H1 (cell line): Measurements from ENCODE around the gene MLNR. TPM values are rescaled to one million over a fixed set of nuclear protein-coding genes. Genes with fewer than 3 reads are reported as not detected.

Experiments
- CTCF ChIA-PET: fragments of 300-600 bp; sonication (Branson Sonifier 250); formaldehyde crosslinking; loops from one replicate; lab custom pipeline; 2021; ENCODE audit not compliant: partially characterized antibody; lab: Charles Lee
- POLR2A ChIA-PET: fragments of 300-600 bp; sonication (Branson Sonifier 250); formaldehyde crosslinking; loops from one replicate; lab custom pipeline; 2021; ENCODE audit warnings: inconsistent platforms; ENCODE audit not compliant: partially characterized antibody; lab: Charles Lee
- DNase-seq, 2 experiments: peaks; one replicate each; pipeline versions ENCODE4 v3.0.0 to v3.0.0-alpha.2; 2010 to 2022; ENCODE audit warnings: low spot score in 2 of 2, low read depth in 1 of 2, mixed read lengths in 1 of 2
- FAIRE-seq: peaks from 2 replicates; lab custom pipeline; 2011; peaks lifted over from hg19 to GRCh38; lab: Jason Lieb, UNC
- H2AFZ ChIP-seq: 2 replicates; pipeline ENCODE4 v1.8.1; 2012; ENCODE audit warnings: low read length, inconsistent platforms
- H2AK5ac ChIP-seq: 2 replicates; pipeline ENCODE4 v1.6.1; 2013; ENCODE audit warnings: low read depth, low read length
- H2BK120ac ChIP-seq: replicated peaks from 2 replicates; pipeline ENCODE3; 2013; ENCODE audit warnings: low read depth, low read length, inconsistent platforms
- H2BK12ac ChIP-seq: 2 replicates; pipeline ENCODE4 v1.6.1; 2013; ENCODE audit warnings: low read depth, low read length
- H2BK15ac ChIP-seq: 2 replicates; pipeline ENCODE4 v1.6.1; 2013; ENCODE audit warnings: low read length
- H2BK20ac ChIP-seq: 2 replicates; pipeline ENCODE4 v1.6.1; 2013; ENCODE audit warnings: low read length
- H2BK5ac ChIP-seq: 2 replicates; pipeline ENCODE4 v1.6.1; 2013; ENCODE audit warnings: low read depth, low read length
- H3K14ac ChIP-seq: 2 replicates; pipeline ENCODE4 v1.6.1; 2013; ENCODE audit warnings: inconsistent platforms; ENCODE audit not compliant: insufficient read length
- H3K18ac ChIP-seq: 2 replicates; pipeline ENCODE4 v1.6.1; 2013; ENCODE audit warnings: low read length; ENCODE audit errors: extremely low read depth
- H3K23ac ChIP-seq: 2 replicates; pipeline ENCODE4 v1.6.1; 2013; ENCODE audit warnings: inconsistent platforms; ENCODE audit not compliant: insufficient read length
- H3K23me2 ChIP-seq: 2 replicates; pipeline ENCODE4 v1.6.1; 2013; ENCODE audit warnings: low read depth, low read length
- H3K27ac ChIP-seq: 2 replicates; pipeline ENCODE4 v1.6.1; 2011; ENCODE audit warnings: low read depth, low read length, inconsistent platforms
- H3K27me3 ChIP-seq, 4 experiments: replicated peaks in 1 of 4; 1 replicate in 1 of 4; 2 replicates in 3 of 4; pipeline versions ENCODE4 v1.6.1 to v1.8.1; 2011 to 2013; ENCODE audit warnings: low read length in 3 of 4, mild to moderate bottlenecking in 3 of 4, inconsistent platforms in 2 of 4, mixed read lengths in 2 of 4, moderate library complexity in 1 of 4; ENCODE audit not compliant: control insufficient read depth in 3 of 4, insufficient read depth in 3 of 4; ENCODE audit errors: extremely low read depth in 1 of 4
- H3K36me3 ChIP-seq, 4 experiments: 2 replicates each; pipeline versions ENCODE4 v1.6.1 to v1.8.1; 2011 to 2013; ENCODE audit warnings: mild to moderate bottlenecking in 4 of 4, low read length in 3 of 4, moderate library complexity in 2 of 4, control low read depth in 1 of 4, inconsistent platforms in 1 of 4; ENCODE audit not compliant: insufficient read depth in 4 of 4, control insufficient read depth in 2 of 4
- H3K4ac ChIP-seq: replicated peaks from 2 replicates; pipeline ENCODE3; 2013; ENCODE audit warnings: low read length, low read depth, mixed read lengths, inconsistent platforms; ENCODE audit not compliant: insufficient read length
- H3K4me1 ChIP-seq, 4 experiments: replicated peaks in 1 of 4; 1 replicate in 1 of 4; 2 replicates in 3 of 4; pipeline versions ENCODE4 v1.6.1 to v1.8.1; 2011 to 2013; ENCODE audit warnings: low read length in 3 of 4, inconsistent platforms in 2 of 4, mixed read lengths in 1 of 4; ENCODE audit not compliant: insufficient read depth in 4 of 4, control insufficient read depth in 3 of 4
- H3K4me2 ChIP-seq, 2 experiments: 2 replicates each; pipeline versions ENCODE4 v1.6.1 to v1.8.1; 2011 to 2013; ENCODE audit warnings: low read depth in 2 of 2, low read length in 2 of 2, control low read depth in 1 of 2, inconsistent platforms in 1 of 2, mild to moderate bottlenecking in 1 of 2; ENCODE audit not compliant: insufficient read depth in 1 of 2
- H3K4me3 ChIP-seq, 4 experiments: fragments of 200-600, 300-600 bp in 1 of 4; sonication (generic), shearing (Covaris generic), sonication (Bioruptor Twin) in 1 of 4; 2 replicates each; pipeline versions ENCODE4 v1.5.1 to v1.8.1; 2011 to 2016; ENCODE audit warnings: low read length in 4 of 4, low read depth in 3 of 4, control low read depth in 2 of 4, inconsistent platforms in 2 of 4, mild to moderate bottlenecking in 2 of 4, mixed read lengths in 1 of 4, moderate library complexity in 1 of 4; ENCODE audit not compliant: insufficient read depth in 2 of 4; ENCODE audit errors: extremely low read depth in 1 of 4
- H3K56ac ChIP-seq: replicated peaks from 2 replicates; pipeline ENCODE3; 2013; ENCODE audit warnings: low read depth, mild to moderate bottlenecking, mixed read lengths, low read length, inconsistent platforms; ENCODE audit not compliant: insufficient read length
- H3K79me1 ChIP-seq: 2 replicates; pipeline ENCODE4 v1.6.1; 2013; ENCODE audit warnings: low read depth, low read length, control low read depth
- H3K79me2 ChIP-seq, 2 experiments: 2 replicates each; pipeline versions ENCODE4 v1.6.1 to v1.8.1; 2012 to 2013; ENCODE audit warnings: low read length in 2 of 2, mild to moderate bottlenecking in 2 of 2, inconsistent platforms in 1 of 2; ENCODE audit not compliant: insufficient read depth in 2 of 2, control insufficient read depth in 1 of 2
- H3K9ac ChIP-seq, 4 experiments: replicated peaks in 1 of 4; 1 replicate in 1 of 4; 2 replicates in 3 of 4; pipeline versions ENCODE4 v1.6.1 to v1.8.1; 2011 to 2013; ENCODE audit warnings: low read depth in 3 of 4, low read length in 3 of 4, control low read depth in 2 of 4, mild to moderate bottlenecking in 2 of 4, moderate library complexity in 2 of 4, inconsistent platforms in 1 of 4; ENCODE audit errors: extremely low read depth in 1 of 4
- H3K9me3 ChIP-seq, 2 experiments: 2 replicates each; pipeline versions ENCODE4 v1.6.1 to v1.8.1; 2012 to 2013; ENCODE audit warnings: mild to moderate bottlenecking in 2 of 2, moderate library complexity in 2 of 2, control low read depth in 1 of 2, inconsistent platforms in 1 of 2, low read depth in 1 of 2, low read length in 1 of 2, mixed read lengths in 1 of 2; ENCODE audit not compliant: insufficient read depth in 2 of 2
- H4K20me1 ChIP-seq, 2 experiments: replicated peaks in 1 of 2; 2 replicates each; pipeline versions ENCODE3 to v1.8.1; 2011 to 2013; ENCODE audit warnings: inconsistent platforms in 2 of 2, low read length in 2 of 2, mild to moderate bottlenecking in 1 of 2; ENCODE audit not compliant: insufficient read depth in 2 of 2, control insufficient read depth in 1 of 2
- H4K5ac ChIP-seq: 2 replicates; pipeline ENCODE4 v1.6.1; 2013; ENCODE audit warnings: low read length, low read depth, mixed read lengths, inconsistent platforms; ENCODE audit not compliant: insufficient read length
- H4K8ac ChIP-seq: 2 replicates; pipeline ENCODE4 v1.8.0; 2013; ENCODE audit warnings: mild to moderate bottlenecking, moderate library complexity, low read length, inconsistent platforms; ENCODE audit not compliant: insufficient read depth; ENCODE audit errors: extremely low read depth
- H4K91ac ChIP-seq: replicated peaks from 2 replicates; pipeline ENCODE3; 2013; ENCODE audit warnings: low read length, mixed read lengths, inconsistent platforms; ENCODE audit not compliant: insufficient read length
- ATF3 ChIP-seq: IDR thresholded peaks from 2 replicates; pipeline ENCODE4 v1.6.1; 2011; ENCODE audit warnings: low read depth, mild to moderate bottlenecking, low read length; ENCODE audit not compliant: insufficient read depth
- CTBP2 ChIP-seq: IDR thresholded peaks from 2 replicates; pipeline ENCODE4 v1.7.0; 2011; ENCODE audit warnings: borderline replicate concordance, mild to moderate bottlenecking, moderate library complexity, mixed read lengths, low read length; ENCODE audit not compliant: insufficient read depth, insufficient read length
- CTCF ChIP-seq, 3 experiments: IDR thresholded peaks; 1 replicate in 2 of 3; 2 replicates in 1 of 3; pipeline versions ENCODE4 v1.5.1 to v1.6.1; 2011; ENCODE audit warnings: low read length in 3 of 3, mild to moderate bottlenecking in 3 of 3, inconsistent platforms in 2 of 3, low read depth in 1 of 3, moderate library complexity in 1 of 3; ENCODE audit not compliant: insufficient read depth in 1 of 3; ENCODE audit errors: control extremely low read depth in 1 of 3
- KDM1A ChIP-seq: fragments of 200-600, 300-600 bp; sonication (generic); IDR thresholded peaks from 2 replicates; pipeline ENCODE4 v1.7.1; 2016; ENCODE audit warnings: mild to moderate bottlenecking, low read length, borderline replicate concordance
- SIRT6 ChIP-seq: IDR thresholded peaks from one replicate; pipeline ENCODE4 v1.7.1; 2012; ENCODE audit warnings: low read length, inconsistent platforms
- SP4 ChIP-seq: IDR thresholded peaks from 2 replicates; pipeline ENCODE4 v1.6.1; 2012; ENCODE audit warnings: low read length, inconsistent platforms
- WGBS, 2 experiments: shearing (Covaris generic) in 1 of 2; methylation state at CpG; one replicate each; pipeline versions ENCODE4 v1.1.6 to v1.1.7; 2013 to 2015; ENCODE audit warnings: low lambda C conversion rate in 2 of 2, mixed read lengths in 2 of 2, inconsistent platforms in 1 of 2, low coverage in 1 of 2, missing lambda C conversion rate in 1 of 2; ENCODE audit not compliant: insufficient replicate concordance in 2 of 2, insufficient coverage in 1 of 2, insufficient read length in 1 of 2; ENCODE audit errors: extremely low coverage in 1 of 2, missing lambda C conversion rate in 1 of 2; 5-methylcytosine and 5-hydroxymethylcytosine counted together
- polyA plus RNA-seq, 7 experiments: library from polyadenylated mRNA; depleted of rRNA in 3 of 7; stranded (reverse) in 5 of 7; unstranded in 2 of 7; fragments of >200 nt in 5 of 7; fragments of 200-250 nt in 2 of 7; gene quantifications; 1 replicate in 5 of 7; 2 replicates in 1 of 7; 4 replicates in 1 of 7; pipeline versions ENCODE4 v1.2.1 to v1.2.3, GENCODE V29; 2011 to 2013; ENCODE audit warnings: missing spikeins in 2 of 7, mixed read lengths in 2 of 7
- total RNA-seq: library from RNA; stranded (reverse); fragmentation: NEBNext Ultra II Directional; extraction: Animal tissue kit (Norgen Biotek cat#: 25700); gene quantifications from 2 replicates; pipeline ENCODE4 v1.2.1, GENCODE V29; 2021

Gene MLNR
- total and polyA plus RNA-seq, 2 of the 8 experiments (the other 6 are each of a cell fraction or from before 2014, with no cell fraction given) = 0.24 to 0.29 TPM

GRCh38 chr13:49246850-49247642 lies 26.9 kb downstream of the MLNR start:
- Histone ChIP-seq H3K4me3 (peak overlapping the region; percentile 72 to 88 (median 82)), H3K79me1 (no peaks in the 10 kb centered on the region; the same call in 1 of the 2 replicates), H2AK5ac (no peak overlapping the region), H3K4me2 (peak overlapping the region; percentile 91 to 100), H3K9me3 (no peaks in the 10 kb centered on the region), H4K8ac (no peak overlapping the region; the same call in 1 of the 2 replicates), H2AFZ (peak overlapping the region; percentile 100), H3K36me3 (no peaks in the 10 kb centered on the region), H2BK120ac (no peak overlapping the region), H3K9ac (peak overlapping the region; percentile 39 to 68 (median 64)), H3K18ac (no peak overlapping the region), H2BK12ac (no peak overlapping the region; the same call in 1 of the 2 replicates), H4K91ac (peak overlapping the region; percentile 0), H2BK20ac (0 out of 2 replicates have a peak overlapping the region, but pooled peaks have one; percentile 36), H3K27me3 (no peaks in the 10 kb centered on the region), H4K5ac (no peak overlapping the region), H3K23me2 (peaks cover 12% of the 10 kb centered on the region), H2BK5ac (no peak overlapping the region), H3K23ac (no peak overlapping the region), H3K4ac (peak overlapping the region; percentile 3), H2BK15ac (no peak overlapping the region), H3K79me2 (no peaks in the 10 kb centered on the region), H3K4me1 (no peaks in the 10 kb centered on the region; a peak in 1 of 7 replicates), H3K14ac (no peak overlapping the region), H3K27ac (peak overlapping the region; percentile 47; the same call in 1 of the 2 replicates), H4K20me1 (no peaks in the 10 kb centered on the region), H3K56ac (no peak overlapping the region)
- FAIRE-seq (no peak), DNase-seq (no peak)
- WGBS, 2 experiments = 25% methylated on average over 4 of the region's 4 CpGs; no CpG with 5 or more reads in 1 of the 2 experiments
- CTCF ChIA-PET = interaction anchor here (1.3 to 2.6 kb wide), 3 partner anchors 11 to 33 kb away, joined by 4 to 27 read pairs (median 8); no protein-coding TSS in a partner anchor
- POLR2A ChIA-PET = interaction anchor here (0.6 to 1.5 kb wide), 3 partner anchors 9 to 36 kb away, joined by 3 to 6 read pairs (median 5); no protein-coding TSS in a partner anchor
- no peak for TF ChIP-seq CTCF (IDR thresholded peaks at IDR 0.05; ENCODE audit: control extremely low read depth in 1 of 3, insufficient read depth in 1 of 3, low read depth in 1 of 3, low read length in 3 of 3)
- no peak for TF ChIP-seq ATF3
- TF ChIP-seq SIRT6 = no peak
- no peak for TF ChIP-seq CTBP2
- TF ChIP-seq KDM1A = no peak
- no peak for TF ChIP-seq SP4
